Vagina (tissue), 2 donors: ENCODE data around the gene AVPR1B.
"Not testable (repeated sequence)": the region's sequence is repeated elsewhere in the genome, so short reads cannot be mapped to it uniquely, and the experiment has no call there.

ENCODE experiments used
- POLR2A ChIP-seq, 2 donors: fragments of 450-650 bp; IDR thresholded peaks; one replicate each; pipeline ENCODE4 v1.6.1; 2017; ENCODE audit warnings: antibody characterized with exemption in 2 of 2, mild to moderate bottlenecking in 2 of 2, moderate library complexity in 2 of 2
- POLR2AphosphoS5 ChIP-seq, 2 donors: sonication (generic); formaldehyde crosslinking; IDR thresholded peaks; one replicate each; pipeline ENCODE4 v1.9.0; 2017; ENCODE audit warnings: antibody characterized with exemption in 2 of 2, mild to moderate bottlenecking in 2 of 2, low read depth in 1 of 2; ENCODE audit not compliant: insufficient read depth in 1 of 2
- TF ChIP-seq, protein P1 (sequence below), 3 experiments: fragments of 450-650 bp in 2 of 3; fragments of 200-600 bp in 1 of 3; sonication (generic) in 1 of 3; IDR thresholded peaks; one replicate each; pipeline ENCODE4 v1.5.1; 2017 to 2019; ENCODE audit warnings: antibody characterized with exemption in 3 of 3, mild to moderate bottlenecking in 2 of 3, moderate library complexity in 2 of 3

DNA sequence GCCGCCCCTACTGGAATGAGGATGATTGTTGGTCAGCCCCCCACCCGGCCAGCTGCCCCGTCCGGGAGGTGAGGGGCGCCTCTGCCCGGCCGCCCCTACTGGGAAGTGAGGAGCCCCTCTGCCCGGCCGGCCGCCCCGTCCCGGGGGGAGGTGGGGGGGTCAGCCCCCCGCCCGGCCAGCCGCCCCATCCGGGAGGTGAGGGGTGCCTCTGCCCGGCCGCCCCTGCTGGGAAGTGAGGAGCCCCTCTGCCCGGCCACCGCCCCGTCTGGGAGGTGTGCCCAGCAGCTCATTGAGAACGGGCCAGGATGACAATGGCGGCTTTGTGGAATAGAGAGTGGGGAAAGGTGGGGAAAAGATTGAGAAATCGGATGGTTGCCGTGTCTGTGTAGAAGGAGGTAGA lies 52.7 kb downstream of the AVPR1B start:
- TF ChIP-seq, protein P1, sequence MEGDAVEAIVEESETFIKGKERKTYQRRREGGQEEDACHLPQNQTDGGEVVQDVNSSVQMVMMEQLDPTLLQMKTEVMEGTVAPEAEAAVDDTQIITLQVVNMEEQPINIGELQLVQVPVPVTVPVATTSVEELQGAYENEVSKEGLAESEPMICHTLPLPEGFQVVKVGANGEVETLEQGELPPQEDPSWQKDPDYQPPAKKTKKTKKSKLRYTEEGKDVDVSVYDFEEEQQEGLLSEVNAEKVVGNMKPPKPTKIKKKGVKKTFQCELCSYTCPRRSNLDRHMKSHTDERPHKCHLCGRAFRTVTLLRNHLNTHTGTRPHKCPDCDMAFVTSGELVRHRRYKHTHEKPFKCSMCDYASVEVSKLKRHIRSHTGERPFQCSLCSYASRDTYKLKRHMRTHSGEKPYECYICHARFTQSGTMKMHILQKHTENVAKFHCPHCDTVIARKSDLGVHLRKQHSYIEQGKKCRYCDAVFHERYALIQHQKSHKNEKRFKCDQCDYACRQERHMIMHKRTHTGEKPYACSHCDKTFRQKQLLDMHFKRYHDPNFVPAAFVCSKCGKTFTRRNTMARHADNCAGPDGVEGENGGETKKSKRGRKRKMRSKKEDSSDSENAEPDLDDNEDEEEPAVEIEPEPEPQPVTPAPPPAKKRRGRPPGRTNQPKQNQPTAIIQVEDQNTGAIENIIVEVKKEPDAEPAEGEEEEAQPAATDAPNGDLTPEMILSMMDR (IDR thresholded peaks at IDR 0.05) = not testable (repeated sequence)
- TF ChIP-seq POLR2AphosphoS5 (IDR thresholded peaks at IDR 0.05; ENCODE audit: insufficient read depth in 1 of 2, low read depth in 1 of 2); POLR2A (IDR thresholded peaks at IDR 0.05): not testable (repeated sequence)
